ENCODE data around the gene CYSRT1.
A peak's percentile ranks its signal among the peaks of the same experiment; 100 is the strongest.
"Not testable (repeated sequence)": the region's sequence is repeated elsewhere in the genome, so short reads cannot be mapped to it uniquely, and the experiment has no call there.

Gene CYSRT1

GRCh38 chr9:137239541-137240200, 14.7 kb downstream of the CYSRT1 start:
- not testable (repeated sequence) for DNase-seq

GRCh38 chr9:137240318-137240840, 15.4 kb downstream of the CYSRT1 start:
- DNase-seq = peak; percentile 31

- DNase-seq = peak; percentile 99
Measured at GRCh38 chr9:137240841-137241489, 16.0 kb downstream of the CYSRT1 start, which contains the start of gene TUBB4B. TSS of gene TUBB4B (plus strand) at chr9:137241287. CDS start at chr9:137241361, 74 bp downstream.

- no peak for DNase-seq
Measured at GRCh38 chr9:137241490-137242268, 16.7 kb downstream of the CYSRT1 start.

GRCh38 chr9:137242269-137243203, 17.6 kb downstream of the CYSRT1 start:
- DNase-seq = no peak

- DNase-seq = not testable (repeated sequence)
Measured at GRCh38 chr9:137243266-137243625, 18.3 kb downstream of the CYSRT1 start.

GRCh38 chr9:137243626-137244485, 18.9 kb downstream of the CYSRT1 start:
- no peak for DNase-seq

- DNase-seq = peak; percentile 74
Measured at GRCh38 chr9:137244486-137245449, 19.8 kb downstream of the CYSRT1 start.

GRCh38 chr9:137245450-137246421, 20.8 kb downstream of the CYSRT1 start:
- DNase-seq = peak; percentile 76

- peak; percentile 31 for DNase-seq
Measured at GRCh38 chr9:137247135-137247915, 22.4 kb downstream of the CYSRT1 start.

GRCh38 chr9:137247916-137248175, 22.9 kb downstream of the CYSRT1 start:
- no peak for DNase-seq

GRCh38 chr9:137250329-137251193, 25.6 kb downstream of the CYSRT1 start:
- no peak for DNase-seq

GRCh38 chr9:137251194-137251461, 26.2 kb downstream of the CYSRT1 start, which contains the start of gene STPG3:
TSS of gene STPG3 (plus strand) at chr9:137251286. CDS start at chr9:137251287, 1 bp downstream.
- DNase-seq = no peak

- DNase-seq = no peak
Measured at GRCh38 chr9:137251490-137252268, 26.7 kb downstream of the CYSRT1 start.

GRCh38 chr9:137252555-137253506, 27.9 kb downstream of the CYSRT1 start:
- DNase-seq = no peak
